CD14-positive monocyte (primary cell): ENCODE results near the gene PLCB2. TPM values are rescaled to one million over a fixed set of nuclear protein-coding genes. Genes with fewer than 3 reads are reported as not detected.

ENCODE experiments used
- DNase-seq, 3 donors: peaks; one replicate each; pipeline ENCODE4 v3.0.0-alpha.2; 2011 to 2022
- H2AFZ ChIP-seq: 2 replicates; pipeline ENCODE4 v1.6.0; 2012; ENCODE audit warnings: mild to moderate bottlenecking, low read depth, low read length, inconsistent platforms; ENCODE audit not compliant: insufficient read depth, poor library complexity, severe bottlenecking
- H3K27ac ChIP-seq, 2 donors: 1 replicate in 1 of 2; 2 replicates in 1 of 2; pipeline ENCODE4 v1.5.1; 2012 to 2013; ENCODE audit warnings: low read length in 2 of 2, control low read depth in 1 of 2, inconsistent platforms in 1 of 2, low read depth in 1 of 2, mild to moderate bottlenecking in 1 of 2
- H3K27me3 ChIP-seq, 2 donors: one replicate each; pipeline versions ENCODE4 v1.6.0 to v1.6.1; 2011 to 2013; ENCODE audit warnings: low read length in 2 of 2; ENCODE audit not compliant: control insufficient read depth in 2 of 2, insufficient read depth in 2 of 2
- H3K36me3 ChIP-seq, 2 donors: replicated peaks in 1 of 2; 1 replicate in 1 of 2; 2 replicates in 1 of 2; pipeline versions ENCODE4 v1.5.1 to v1.6.1; 2012 to 2013; ENCODE audit warnings: low read length in 2 of 2, control low read depth in 1 of 2, inconsistent platforms in 1 of 2, mild to moderate bottlenecking in 1 of 2; ENCODE audit not compliant: insufficient read depth in 2 of 2, control insufficient read depth in 1 of 2
- H3K4me1 ChIP-seq, 2 donors: 1 replicate in 1 of 2; 2 replicates in 1 of 2; pipeline versions ENCODE4 v1.5.1 to v1.6.1; 2012 to 2013; ENCODE audit warnings: low read length in 2 of 2, control low read depth in 1 of 2, inconsistent platforms in 1 of 2, mild to moderate bottlenecking in 1 of 2, moderate library complexity in 1 of 2; ENCODE audit not compliant: insufficient read depth in 2 of 2, control insufficient read depth in 1 of 2
- H3K4me2 ChIP-seq: replicated peaks from 2 replicates; pipeline ENCODE3; 2012; ENCODE audit warnings: low read length, moderate library complexity, mild to moderate bottlenecking; ENCODE audit not compliant: poor library complexity, severe bottlenecking; ENCODE audit errors: extremely low read depth
- H3K4me3 ChIP-seq, 3 experiments: fragments of 200-600 bp in 1 of 3; sonication (generic) in 1 of 3; replicated peaks in 1 of 3; 1 replicate in 2 of 3; 2 replicates in 1 of 3; pipeline ENCODE4 v1.5.1; 2011 to 2013; ENCODE audit warnings: low read length in 3 of 3, mild to moderate bottlenecking in 3 of 3, control low read depth in 2 of 3, low read depth in 2 of 3, inconsistent platforms in 1 of 3, moderate library complexity in 1 of 3
- H3K79me2 ChIP-seq: 2 replicates; pipeline ENCODE4 v1.6.0; 2012; ENCODE audit warnings: mild to moderate bottlenecking, control low read depth, inconsistent platforms, low read length, moderate library complexity; ENCODE audit not compliant: insufficient read depth
- H3K9ac ChIP-seq: 2 replicates; pipeline ENCODE4 v1.6.0; 2017; ENCODE audit warnings: low read length, mild to moderate bottlenecking; ENCODE audit not compliant: insufficient read depth, poor library complexity, severe bottlenecking
- H3K9me3 ChIP-seq, 2 donors: replicated peaks in 1 of 2; 1 replicate in 1 of 2; 2 replicates in 1 of 2; pipeline versions ENCODE4 v1.5.1 to v1.6.1; 2012 to 2013; ENCODE audit warnings: low read length in 2 of 2, control low read depth in 1 of 2; ENCODE audit not compliant: control insufficient read depth in 1 of 2, insufficient read depth in 1 of 2
- H4K20me1 ChIP-seq: 2 replicates; pipeline ENCODE4 v1.6.0; 2012; ENCODE audit warnings: mild to moderate bottlenecking, low read length, control low read depth, moderate library complexity; ENCODE audit not compliant: insufficient read depth
- H3K27ac Mint-ChIP-seq, 7 donors: one replicate each; pipeline ENCODE4 v1.8.0; 2020; ENCODE audit warnings: mild to moderate bottlenecking in 7 of 7, mixed read lengths in 7 of 7, moderate library complexity in 6 of 7, inconsistent platforms in 2 of 7
- H3K27me3 Mint-ChIP-seq, 3 donors: one replicate each; pipeline ENCODE4 v1.8.0; 2021 to 2022; ENCODE audit warnings: low read depth in 3 of 3, mild to moderate bottlenecking in 3 of 3, mixed read lengths in 3 of 3, moderate library complexity in 3 of 3, inconsistent platforms in 1 of 3
- H3K36me3 Mint-ChIP-seq, 2 donors: one replicate each; pipeline ENCODE4 v1.8.0; 2020; ENCODE audit warnings: mixed read lengths in 2 of 2, inconsistent platforms in 1 of 2, mild to moderate bottlenecking in 1 of 2
- H3K4me1 Mint-ChIP-seq: one replicate; pipeline ENCODE4 v1.8.0; 2020; ENCODE audit warnings: mild to moderate bottlenecking, mixed read lengths
- H3K4me3 Mint-ChIP-seq, 2 donors: one replicate each; pipeline ENCODE4 v1.8.0; 2020; ENCODE audit warnings: mild to moderate bottlenecking in 2 of 2, mixed read lengths in 2 of 2, moderate library complexity in 1 of 2
- H3K9me3 Mint-ChIP-seq, 7 donors: one replicate each; pipeline ENCODE4 v1.8.0; 2020 to 2022; ENCODE audit warnings: mixed read lengths in 7 of 7, mild to moderate bottlenecking in 6 of 7, moderate library complexity in 6 of 7, inconsistent platforms in 2 of 7
- CTCF ChIP-seq: fragments of 200-600 bp; IDR thresholded peaks from one replicate; pipeline ENCODE4 v1.8.0; 2022; ENCODE audit warnings: antibody characterized with exemption, mild to moderate bottlenecking
- WGBS: methylation state at CpG from one replicate; pipeline ENCODE4 v1.1.5; 2013; ENCODE audit warnings: missing lambda C conversion rate; ENCODE audit not compliant: insufficient coverage; 5-methylcytosine and 5-hydroxymethylcytosine counted together
- intact Hi-C, 2 donors: fragments of 100-400 bp; cut with micrococcal nuclease; formaldehyde crosslinking; loops; one replicate each; pipeline versions ENCODE4 v1.15.0 to v1.15.1; 2023
- polyA plus RNA-seq, 3 donors: library from polyadenylated mRNA; depleted of rRNA in 1 of 3; unstranded in 2 of 3; stranded (reverse) in 1 of 3; fragments of 300-500 nt in 2 of 3; fragments of >200 nt in 1 of 3; fragmentation: Illumina TruSeq in 2 of 3; gene quantifications; 1 replicate in 2 of 3; 2 replicates in 1 of 3; pipeline ENCODE4 v1.2.3, GENCODE V29; 2012 to 2021

The PLCB2 gene
- polyA plus RNA-seq, 3 donors: 56.5 to 1,191 (median 74.5) TPM

GRCh38 chr15:40300367-40300766 is 7.4 kb downstream of the PLCB2 start:
- H3K4me1 ChIP-seq: peaks cover 37 to 48% of the 10 kb centered on the region in 2 donors

GRCh38 chr15:40298216-40298935 is 9.4 kb downstream of the PLCB2 start:
- peaks cover 37% of the 10 kb centered on the region for H3K4me1 Mint-ChIP-seq
- DNase-seq: no peak

More at GRCh38 chr15:40300367-40300766, 7.4 kb downstream of the PLCB2 start:
- Histone ChIP-seq H3K27me3 (no peaks in the 10 kb centered on the region), H3K9me3 (no peaks in the 10 kb centered on the region), H2AFZ (no peak overlapping the region), H3K36me3 (peaks cover 88 to 100% of the 10 kb centered on the region in 2 donors), H3K79me2 (peaks cover 66% of the 10 kb centered on the region), H4K20me1 (peaks cover 100% of the 10 kb centered on the region), H3K27ac (peak overlapping the region in 1 of 2 donors; percentile 28), H3K4me3 (no peak overlapping the region), H3K4me2 (no peak overlapping the region), H3K9ac (no peak overlapping the region)
- Mint-ChIP-seq H3K27me3 (peaks cover 0 to 1% (median 0%) of the 10 kb centered on the region in 3 donors), H3K27ac (peak overlapping the region in 1 of 7 donors; percentile 68), H3K9me3 (no peaks in the 10 kb centered on the region), H3K4me1 (peaks cover 48% of the 10 kb centered on the region), H3K4me3 (no peak overlapping the region), H3K36me3 (peaks cover 86 to 98% of the 10 kb centered on the region in 2 donors)
- DNase-seq: no peak
- TF ChIP-seq CTCF: no peak
- no CpG with 5 or more reads among the region's 2 CpGs for WGBS
- intact Hi-C loops: no loop called here

More at GRCh38 chr15:40298216-40298935, 9.4 kb downstream of the PLCB2 start:
- Mint-ChIP-seq H3K9me3 (no peaks in the 10 kb centered on the region), H3K36me3 (peaks cover 86 to 98% of the 10 kb centered on the region in 2 donors), H3K4me3 (no peak overlapping the region), H3K27me3 (peaks cover 0 to 1% (median 1%) of the 10 kb centered on the region in 3 donors), H3K27ac (peak overlapping the region in 2 of 7 donors; percentile 20 to 80)
- Histone ChIP-seq H3K27me3 (no peaks in the 10 kb centered on the region), H3K4me2 (no peak overlapping the region), H3K4me3 (no peak overlapping the region), H3K36me3 (peaks cover 95 to 100% of the 10 kb centered on the region in 2 donors), H3K27ac (no peak overlapping the region), H3K4me1 (peaks cover 31 to 38% of the 10 kb centered on the region in 2 donors), H3K79me2 (peaks cover 56% of the 10 kb centered on the region), H4K20me1 (peaks cover 100% of the 10 kb centered on the region), H3K9me3 (no peaks in the 10 kb centered on the region), H2AFZ (no peak overlapping the region), H3K9ac (no peak overlapping the region)
- intact Hi-C loops: no loop called here
- WGBS: 97% methylated on average over 13 of the region's 17 CpGs
- TF ChIP-seq CTCF: no peak
